GM19328 (cell line): ENCODE data around the gene ZNF330.
"Not testable (repeated sequence)": the region's sequence is repeated elsewhere in the genome, so short reads cannot be mapped to it uniquely, and the experiment has no call there.

Source experiments
- ATAC-seq: cut with Tn5 transposase; IDR thresholded peaks from one replicate; pipeline ENCODE4 v1.9.1; 2021; ENCODE audit warnings: mild to moderate bottlenecking, moderate library complexity; ENCODE audit not compliant: unreplicated experiment

ZNF330 gene

DNA sequence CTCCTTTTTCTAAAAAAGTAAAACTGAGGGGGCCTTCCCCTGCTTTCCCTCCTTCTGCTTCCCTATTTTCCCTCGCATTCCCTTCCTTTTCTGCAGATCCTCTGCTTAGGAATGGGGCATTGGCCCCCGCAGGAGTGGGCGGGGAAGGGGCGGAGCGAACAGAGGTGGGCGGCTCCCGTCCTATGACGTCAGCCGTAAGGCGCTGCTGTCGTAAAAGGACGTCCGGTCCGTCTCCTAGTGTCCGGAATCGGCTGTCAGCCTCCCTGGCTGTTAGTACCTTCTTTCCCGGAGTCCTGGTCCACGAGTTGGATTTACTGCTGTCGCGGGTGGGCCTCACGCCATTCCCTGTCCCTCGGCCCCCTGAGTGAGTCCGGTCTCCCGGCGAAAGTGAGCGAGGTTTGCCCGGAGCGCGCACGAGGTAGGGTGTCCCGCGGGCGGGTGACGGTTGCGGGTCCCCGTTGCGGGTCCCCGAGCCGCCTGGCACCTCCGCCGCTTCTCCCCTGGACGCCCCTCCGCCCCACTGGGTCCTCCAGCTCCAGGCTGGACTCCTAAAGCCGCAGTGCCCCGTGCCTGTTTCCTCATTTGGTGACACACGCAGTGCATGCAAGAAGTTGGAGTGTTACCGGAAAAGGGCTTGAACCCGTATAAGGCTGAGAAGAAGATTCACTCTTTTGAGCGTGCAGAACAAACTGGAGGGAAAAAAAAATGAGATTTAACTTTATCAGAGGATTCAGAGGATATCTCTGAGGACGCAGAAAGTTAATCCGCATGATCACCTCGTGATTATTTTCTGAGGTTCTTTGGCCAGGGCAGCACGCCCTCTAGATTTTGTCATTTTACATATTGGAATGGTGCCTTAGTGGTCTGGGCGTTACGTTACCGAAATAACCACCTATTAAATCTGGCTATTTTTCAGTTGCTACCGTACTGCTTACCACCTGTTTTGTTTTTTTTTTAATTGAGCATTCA lies at the start of gene ZNF330:
Gene ZNF330 (plus strand): TSS at position 205 of the 969 bp plus-strand sequence. CDS start 1,477 bp downstream, outside the sequence.
- ATAC-seq = peak; percentile 82

DNA sequence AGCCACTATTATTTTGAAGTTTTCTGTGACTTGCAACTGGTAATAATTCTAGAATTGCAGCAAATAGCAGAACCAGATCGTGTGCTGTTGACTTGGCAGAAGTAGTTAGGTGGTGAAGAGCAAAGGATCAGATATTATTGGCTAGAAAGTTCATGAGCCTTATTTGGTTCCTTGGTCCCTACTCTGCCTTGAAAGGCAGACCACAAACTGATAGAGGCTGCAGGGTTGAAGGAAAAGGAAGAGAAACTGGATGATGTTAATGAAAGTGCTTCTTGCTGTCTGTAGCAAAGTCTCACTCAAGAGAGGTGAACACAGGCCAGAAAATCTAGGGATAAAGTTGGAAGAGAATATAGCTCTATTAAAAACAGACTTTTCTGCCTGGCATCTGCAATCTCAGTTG lies 46.2 kb upstream of the ZNF330 start:
- ATAC-seq = no peak

DNA sequence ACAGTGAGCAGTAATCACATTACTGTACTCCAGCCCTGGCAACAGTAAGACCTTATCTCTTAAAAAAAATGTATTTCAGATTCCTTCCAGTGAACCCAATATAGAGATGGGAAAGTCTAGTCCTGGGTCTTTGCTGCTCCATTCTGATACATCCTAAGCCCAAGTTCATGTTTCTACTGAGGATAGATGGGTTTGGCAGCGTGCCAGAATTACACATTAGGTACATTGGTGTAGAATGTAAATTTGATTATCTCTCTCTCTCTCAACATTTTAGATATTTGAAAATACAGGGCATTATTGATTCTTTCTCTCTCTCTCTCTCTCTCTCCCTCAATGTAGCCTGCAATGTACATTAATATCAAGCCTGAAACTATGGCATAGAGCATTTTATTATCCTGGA lies 43.5 kb upstream of the ZNF330 start:
- no peak for ATAC-seq

DNA sequence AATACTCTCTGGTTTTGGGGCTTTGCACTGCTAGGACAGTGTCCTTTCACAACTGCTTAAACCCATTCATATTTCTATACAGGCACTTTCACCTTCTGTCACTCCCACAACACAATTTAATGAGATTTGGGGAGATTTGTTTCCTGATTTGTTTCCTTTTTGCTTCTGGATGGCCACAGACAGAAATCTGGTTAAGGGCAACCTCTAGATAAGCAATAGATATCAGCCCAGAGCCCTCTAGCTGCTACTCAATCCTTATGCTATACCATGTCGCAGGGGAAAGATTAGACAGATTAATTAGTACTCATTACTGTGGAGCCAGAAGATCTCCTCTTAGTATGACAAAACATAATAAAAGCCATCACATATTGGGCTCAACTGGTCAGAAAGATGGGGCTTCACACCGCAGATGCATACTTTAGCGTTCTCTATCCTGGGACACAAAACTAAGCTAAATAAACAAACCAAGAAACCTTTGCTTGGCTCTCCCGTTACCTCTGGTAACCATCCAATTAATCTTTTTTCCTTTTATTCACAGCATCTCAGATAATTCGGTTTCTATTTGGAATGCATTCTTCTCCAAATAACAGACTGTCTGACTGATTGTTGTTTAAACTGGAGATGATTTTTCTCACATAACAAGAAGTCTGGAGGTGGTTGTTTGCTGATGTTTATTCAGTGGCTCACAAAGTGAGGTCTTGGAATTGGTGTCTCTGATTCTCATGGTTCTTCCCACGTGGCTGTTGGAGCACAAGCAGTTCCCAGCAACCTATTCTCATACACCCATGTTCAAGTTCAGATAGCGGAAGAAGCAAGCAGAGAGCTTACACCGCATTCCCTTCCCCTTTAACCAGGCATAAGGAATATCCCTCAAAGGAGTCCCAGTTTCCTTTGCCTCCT lies 41.0 kb upstream of the ZNF330 start:
- no peak for ATAC-seq

DNA sequence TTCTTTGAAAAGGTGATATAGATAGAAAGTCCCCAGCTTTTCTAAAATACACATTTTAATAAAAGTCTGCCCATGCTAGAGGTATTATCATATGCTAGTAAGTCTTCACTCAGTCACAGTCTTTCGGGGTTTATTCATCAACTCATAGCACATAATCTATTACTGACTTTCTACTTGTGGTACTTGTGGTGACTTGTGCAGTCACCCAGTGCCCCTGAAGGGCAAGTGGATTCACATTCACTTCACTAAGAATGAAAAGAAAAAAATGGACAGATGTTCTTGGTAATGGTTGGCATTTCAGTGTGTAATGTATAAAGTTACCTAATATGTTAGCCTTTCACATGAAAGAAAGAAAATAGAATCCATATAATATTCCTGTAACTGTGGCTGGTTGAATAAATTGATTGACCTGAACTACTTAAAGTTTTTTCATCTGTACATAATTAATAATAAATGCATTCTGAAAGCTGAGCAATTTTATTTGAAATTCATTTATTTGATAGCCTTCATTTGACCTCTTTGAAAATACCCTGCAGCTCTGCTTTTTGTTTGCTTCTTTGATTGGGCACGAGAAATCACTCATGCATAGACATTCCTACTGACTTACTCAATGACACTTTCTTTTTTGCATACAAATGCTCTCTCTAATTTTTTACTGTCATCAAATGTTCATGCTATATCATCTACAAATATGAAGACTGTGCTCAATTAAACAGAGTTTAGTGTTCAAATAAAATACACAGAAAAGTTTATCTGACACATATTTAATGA lies 39.5 kb upstream of the ZNF330 start:
- ATAC-seq = no peak

DNA sequence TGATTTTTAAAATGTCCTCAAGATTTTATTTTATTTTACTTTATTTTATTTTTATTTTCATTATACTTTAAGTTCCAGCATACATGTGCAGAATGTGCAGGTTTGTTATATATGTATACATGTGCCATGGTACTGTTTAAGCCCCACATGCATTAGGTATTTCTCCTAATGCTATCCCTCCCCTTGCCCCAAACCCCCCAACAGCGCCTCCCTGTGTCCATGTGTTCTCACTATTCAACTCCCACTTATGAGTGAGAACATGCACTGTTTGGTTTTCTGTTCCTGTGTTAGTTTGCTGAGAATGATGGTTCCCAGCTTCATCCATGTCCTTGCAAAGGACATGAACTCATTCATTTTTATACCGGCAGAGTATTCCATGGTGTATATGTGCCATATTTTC lies 37.2 kb upstream of the ZNF330 start:
- ATAC-seq = not testable (repeated sequence)

DNA sequence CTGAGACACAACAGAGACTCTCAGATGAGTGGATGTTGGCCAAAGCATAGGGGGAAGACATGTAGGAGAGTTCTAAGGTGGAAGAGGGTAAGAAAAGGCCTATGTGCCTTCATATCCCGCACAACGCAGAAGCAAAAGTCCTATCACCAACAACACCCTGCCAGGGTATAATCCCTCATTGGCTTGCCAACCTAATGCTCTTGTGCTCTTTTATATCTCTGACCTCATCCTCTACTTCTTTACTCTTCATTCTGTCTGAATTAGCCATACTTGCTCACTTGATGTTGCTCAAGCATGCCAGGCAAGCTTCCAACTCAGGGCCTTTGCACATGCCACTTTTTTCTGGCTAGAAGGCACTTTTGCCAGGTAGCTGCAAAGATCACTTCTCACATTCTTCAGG lies 28.1 kb upstream of the ZNF330 start:
- no peak for ATAC-seq

DNA sequence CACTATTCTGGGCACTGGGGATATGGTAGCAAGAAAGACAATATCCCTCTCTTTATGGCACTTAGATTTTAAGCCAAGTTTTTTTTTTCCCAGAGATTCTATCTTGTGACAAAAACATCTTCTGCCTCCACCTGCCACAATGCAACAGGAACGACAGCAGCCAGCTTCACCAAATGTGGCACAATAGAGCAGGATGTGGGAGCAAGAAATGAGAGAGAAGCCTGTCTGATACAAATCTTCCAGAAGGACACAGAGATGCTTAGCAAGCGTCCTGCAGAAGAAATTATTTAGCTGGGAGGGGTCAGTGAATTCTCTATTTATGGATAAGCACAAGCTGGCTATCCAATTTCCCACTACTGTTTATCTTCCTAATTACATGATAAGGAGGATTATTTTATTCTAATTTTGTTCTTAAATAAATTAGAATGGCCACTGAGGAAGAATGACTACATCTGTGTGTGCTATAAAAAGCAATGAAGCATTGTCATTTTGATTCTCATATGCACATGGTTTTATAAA lies 27.1 kb upstream of the ZNF330 start:
- ATAC-seq = no peak

DNA sequence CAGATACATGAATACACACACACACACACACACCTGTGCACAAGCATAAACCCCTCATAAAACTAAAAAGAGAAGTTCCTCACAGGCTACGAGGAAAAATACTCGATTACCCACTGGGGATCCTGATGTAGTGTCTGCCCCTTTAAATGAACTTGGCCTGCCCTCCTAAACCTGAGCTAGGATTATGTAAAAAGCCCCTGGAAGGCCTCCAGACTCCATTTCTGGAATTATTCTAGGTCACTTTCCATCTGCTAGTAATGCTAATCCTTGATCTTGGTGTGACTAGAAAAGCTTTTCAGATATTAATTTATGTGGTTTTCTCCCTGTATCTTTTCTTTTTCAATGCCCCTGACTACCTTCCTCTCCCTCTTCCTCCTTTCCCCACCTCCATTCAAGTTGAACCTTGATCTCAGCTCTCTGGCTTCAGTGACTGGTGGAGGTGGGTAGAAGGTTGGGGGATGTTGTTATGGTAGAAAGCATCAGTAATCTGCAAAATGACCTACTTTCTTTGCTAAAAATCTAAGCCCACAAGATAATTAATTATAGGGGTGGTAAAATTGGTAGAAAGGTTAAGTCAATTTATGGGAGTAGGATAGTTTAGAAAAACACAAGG lies 25.5 kb upstream of the ZNF330 start:
- ATAC-seq = no peak

DNA sequence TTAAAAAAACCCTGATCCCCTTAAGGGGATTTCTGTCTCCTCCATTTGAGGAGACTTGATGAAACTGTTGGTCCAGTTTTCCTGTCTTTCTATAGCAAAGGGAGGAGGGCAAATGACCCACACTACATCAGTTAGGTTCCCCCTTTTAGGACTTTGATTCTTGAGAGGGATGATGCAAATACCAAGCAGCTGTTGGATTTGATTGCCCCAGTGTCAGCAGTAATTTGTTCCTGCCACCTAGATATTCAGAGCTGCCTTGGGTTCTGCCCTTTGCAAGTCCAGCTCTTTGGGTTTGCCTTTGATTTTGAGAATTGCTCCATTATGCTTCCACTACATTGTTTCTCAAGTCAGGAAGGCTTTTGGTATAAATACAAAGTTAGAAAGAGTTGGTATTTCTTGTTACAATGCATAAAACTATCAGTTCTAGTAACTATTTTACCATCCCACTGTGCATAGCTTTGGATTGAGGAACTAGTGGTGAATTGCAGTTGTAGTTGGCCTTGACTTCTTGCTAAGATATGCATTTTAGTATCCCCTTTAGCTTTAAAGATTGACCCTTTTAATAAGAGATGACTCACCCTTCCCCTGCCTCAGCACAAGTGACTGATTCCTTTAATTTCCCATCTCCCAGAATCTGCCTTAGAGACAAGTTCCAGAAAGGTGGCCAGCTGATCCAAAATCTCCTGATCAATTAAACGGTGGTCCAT lies 24.3 kb upstream of the ZNF330 start:
- no peak for ATAC-seq

DNA sequence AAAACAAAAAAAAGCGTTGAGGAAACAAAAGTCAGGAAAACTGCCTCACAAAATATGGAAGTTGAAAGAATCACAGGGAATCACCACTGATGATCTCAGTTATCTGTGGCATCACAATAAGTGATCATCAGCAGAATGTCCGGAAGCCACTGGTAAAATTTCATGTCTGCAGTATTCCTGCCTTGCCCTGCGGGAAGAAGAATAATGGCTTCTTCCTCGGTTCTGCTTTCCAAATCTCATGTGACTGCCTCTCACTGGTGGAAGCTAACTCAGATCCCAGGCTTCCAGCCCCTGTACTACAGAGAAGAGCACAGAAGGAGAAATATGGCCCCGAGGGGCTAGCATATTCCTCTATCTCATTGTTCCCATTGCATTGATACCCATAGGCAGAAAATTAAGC lies 12.7 kb upstream of the ZNF330 start:
- ATAC-seq = no peak

DNA sequence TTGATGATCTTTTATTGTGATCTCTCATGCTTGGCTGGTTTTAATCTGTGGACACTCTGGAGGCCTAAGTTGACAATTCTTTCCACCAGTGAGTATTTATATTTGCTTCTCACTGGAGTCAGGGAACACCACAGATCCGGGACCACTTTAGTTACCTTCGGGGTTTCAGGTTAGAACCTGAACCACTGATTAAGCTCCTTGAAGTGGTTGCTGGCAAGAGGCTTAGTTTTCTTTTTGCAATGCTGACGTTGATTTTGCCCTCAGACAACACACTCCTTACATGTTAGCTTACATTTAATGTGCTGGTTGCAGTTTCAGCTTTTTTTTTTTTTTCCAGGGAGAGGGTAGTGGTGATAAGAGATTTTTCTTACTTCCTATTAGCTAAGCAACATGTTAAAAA lies 10.5 kb upstream of the ZNF330 start:
- ATAC-seq = no peak

DNA sequence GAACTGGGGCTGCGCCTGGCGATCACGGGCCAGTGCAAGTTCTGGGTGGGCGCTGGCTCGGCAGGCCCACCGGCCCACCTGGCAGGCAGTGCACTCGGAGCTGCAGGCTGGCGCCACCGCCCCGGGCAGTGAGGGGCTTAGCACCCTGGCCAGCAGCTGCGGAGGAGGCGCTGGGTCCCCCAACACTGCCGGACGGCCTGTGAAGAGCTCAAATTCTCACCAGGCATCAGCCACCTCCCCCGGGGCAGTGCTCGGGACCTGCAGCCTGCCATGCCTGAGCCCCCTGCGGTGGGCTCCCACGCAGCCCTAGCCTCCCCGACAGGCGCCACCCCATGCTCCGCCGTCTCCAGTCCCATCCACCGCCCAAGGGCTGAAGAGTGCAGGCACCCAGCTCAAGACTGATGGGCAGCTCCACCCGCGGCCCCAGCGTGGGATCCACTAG lies 7.1 kb upstream of the ZNF330 start:
- no peak for ATAC-seq

DNA sequence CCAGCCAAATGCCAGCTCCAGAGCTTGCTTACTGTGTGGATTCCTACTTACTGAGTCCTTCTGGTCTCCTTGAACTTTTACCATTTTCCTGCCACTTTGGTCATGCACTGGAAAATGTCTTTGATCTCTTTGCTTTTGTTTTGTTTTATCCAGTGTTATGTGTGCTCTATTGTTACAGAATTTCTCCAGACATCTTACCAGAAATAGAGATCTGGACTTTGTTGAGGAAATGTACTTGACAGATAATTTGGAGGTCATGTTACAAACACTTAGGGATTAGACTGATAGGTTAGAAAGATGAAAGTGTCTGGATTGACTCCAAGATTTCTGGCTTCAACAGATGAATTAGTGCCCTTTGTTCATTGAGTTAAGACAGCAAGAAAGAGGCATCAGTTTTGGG lies 5.7 kb upstream of the ZNF330 start:
- no peak for ATAC-seq

DNA sequence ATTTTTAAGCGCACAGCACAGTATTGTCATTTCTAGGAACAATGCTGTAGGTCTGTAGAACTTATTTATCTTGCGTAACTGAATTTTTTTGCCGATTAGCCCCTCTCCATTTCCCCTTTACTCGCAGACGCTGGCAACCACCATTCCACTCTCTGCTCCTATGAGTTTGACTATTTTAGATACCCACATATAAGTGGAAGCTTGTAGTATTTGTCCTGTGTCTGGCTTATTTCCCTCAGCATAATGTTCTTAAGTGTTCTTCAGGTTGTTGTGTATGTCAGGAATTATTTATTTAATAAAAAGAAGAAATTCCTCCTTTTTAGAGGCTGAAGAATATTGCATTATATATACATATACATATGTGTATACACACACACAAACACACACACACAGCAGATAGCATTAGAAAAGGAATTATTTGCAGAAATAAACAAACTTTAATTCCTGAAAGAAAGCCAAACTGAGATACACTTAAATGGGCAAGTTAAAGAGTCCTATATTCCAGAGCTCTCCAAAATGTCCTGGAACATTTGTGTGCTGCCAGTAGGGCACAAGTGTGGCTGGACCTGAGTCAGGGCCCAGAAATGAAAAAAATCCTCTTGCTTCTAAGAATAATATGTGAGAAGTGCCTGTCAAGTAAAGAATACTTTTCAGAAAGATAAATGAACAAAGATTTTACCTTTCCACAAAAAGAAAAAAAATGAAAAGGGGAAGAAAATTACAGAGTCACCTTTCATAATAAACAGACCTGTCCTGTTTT lies 4.5 kb upstream of the ZNF330 start:
- ATAC-seq = no peak

DNA sequence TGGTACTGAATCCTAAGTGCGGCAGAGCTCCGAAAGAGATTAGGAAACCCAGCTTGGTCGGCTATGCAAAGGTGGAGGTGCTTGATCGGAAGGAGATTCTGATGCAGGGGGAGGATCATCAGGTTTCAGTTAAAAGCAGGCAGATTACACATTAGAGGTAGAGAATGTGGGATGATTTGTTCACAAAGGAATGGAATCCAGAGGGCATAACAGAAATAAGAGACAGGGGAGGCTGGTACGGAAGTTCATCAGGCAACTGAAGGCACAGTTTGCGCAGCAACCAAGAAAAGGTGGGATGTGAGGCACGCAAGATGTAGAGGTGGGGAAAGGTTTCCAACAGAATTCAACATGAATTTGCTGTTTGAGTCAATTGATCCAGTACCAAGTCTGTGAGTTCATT lies 424 bp upstream of the ZNF330 start:
- ATAC-seq = no peak

DNA sequence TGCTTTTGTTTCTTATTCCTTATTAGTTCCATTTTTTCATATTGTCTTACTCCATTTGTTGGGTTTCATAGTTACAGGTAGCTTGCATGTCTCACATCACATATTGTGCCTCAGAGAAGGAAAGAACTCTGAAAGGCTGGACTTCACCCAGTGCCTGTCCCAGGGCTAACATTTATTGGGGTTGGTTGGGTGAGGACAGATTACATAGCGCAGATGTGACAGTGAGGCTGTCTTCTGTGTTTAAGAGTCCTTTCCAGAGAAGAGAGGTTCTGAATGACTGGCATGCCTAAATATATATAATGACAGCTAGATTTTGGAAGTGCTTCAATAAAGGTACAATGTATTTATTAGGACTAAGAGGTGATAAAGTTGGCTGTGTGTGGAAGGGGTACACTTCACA lies 2.7 kb downstream of the ZNF330 start:
- ATAC-seq = no peak

DNA sequence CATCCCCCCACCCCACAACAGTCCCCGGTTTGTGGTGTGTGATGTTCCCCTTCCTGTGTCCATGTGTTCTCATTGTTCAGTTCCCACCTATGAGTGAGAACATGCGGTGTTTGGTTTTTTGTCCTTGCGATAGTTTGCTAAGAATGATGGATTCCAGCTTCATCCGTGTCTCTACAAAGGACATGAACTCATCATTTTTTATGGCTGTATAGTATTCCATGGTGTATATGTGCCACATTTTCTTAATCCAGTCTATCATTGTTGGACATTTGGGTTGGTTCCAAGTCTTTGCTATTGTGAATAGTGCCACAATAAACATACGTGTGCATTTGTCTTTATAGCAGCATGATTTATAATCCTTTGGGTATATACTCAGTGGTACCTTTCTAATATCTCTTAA lies 6.6 kb downstream of the ZNF330 start:
- not testable (repeated sequence) for ATAC-seq
